ENCODE results near the gene RNF144B.

The RNF144B gene

DNA sequence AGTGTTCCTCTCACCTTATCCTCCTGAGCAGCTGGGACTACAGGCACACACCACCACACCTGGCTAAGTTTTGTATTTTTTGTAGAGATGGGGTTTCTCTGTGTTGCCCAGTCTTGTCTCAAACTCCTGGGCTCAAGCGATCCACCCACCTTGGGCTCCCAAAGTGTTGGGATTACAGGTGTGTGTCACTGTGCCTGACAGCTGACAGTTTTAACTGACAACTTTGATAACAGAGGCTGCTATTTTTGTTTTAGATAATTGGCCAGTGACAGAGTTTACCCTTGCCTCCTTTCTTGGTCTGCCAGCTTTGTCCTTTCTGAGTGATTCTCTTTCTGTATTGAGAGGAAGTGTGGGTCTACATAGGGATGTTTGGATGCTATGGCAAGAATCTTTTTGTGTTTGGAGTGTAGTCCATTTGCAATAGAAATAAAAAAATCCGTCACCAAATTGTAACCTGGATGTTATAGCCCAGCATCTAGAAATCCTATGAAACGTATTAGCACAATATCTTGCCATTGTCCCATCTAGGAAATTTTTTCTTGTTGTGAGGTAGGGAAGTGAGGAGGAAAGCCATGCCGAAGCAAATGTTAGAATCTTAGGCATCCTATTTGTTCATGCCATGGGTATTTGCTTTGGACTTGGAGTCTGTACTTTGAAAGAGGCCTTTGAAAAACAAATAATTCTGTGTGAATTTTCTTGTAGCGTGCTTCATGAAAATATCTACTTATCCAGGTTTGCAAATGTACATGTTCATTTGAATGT, 80.8 kb downstream of the RNF144B start:
- Histone ChIP-seq H3K4me3 (no peak overlapping the region), H3K27ac (no peak overlapping the region)
- no peak for DNase-seq (ENCODE audit: low spot score)
- no peak for TF ChIP-seq CTCF (IDR thresholded peaks at IDR 0.05)

DNA sequence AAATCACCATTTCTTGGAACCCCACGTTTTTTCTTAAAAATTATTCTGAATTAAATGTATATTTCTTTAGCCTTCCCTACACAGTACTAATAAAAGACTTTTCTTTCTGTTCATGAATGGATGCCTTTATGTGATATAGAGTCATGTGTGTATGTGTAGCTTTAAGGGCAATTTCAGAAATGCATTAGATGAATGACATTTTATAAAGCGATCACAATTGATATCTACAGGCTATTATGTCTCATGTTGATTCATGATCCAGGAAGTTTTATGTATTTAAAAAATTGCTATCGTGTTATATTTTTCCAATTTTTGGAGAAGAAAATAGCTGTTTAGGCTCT, 81.3 kb downstream of the RNF144B start:
- no peak for DNase-seq (ENCODE audit: low spot score)
- TF ChIP-seq CTCF (IDR thresholded peaks at IDR 0.05): no peak
- no peak overlapping the region for H3K4me3 ChIP-seq
- no peak overlapping the region for H3K27ac ChIP-seq

DNA sequence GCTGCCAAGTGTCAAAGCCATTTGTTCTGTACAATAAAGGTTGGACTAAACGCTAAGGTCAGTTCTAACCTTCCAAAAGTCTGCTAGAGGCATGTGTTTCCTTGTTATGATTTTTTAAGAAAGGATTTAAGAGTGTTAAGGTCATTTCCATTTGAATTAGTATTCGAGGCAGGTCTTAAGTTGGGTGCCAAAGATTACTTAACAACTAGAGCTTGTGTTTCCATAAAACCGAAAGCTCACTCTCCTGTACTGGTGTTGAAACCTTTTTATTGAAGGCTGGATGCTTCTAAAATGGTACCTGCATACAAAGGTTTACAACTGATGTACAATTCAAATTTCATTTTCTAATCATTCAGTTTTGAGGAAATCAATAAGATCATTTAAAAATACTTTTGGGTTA, 82.4 kb downstream of the RNF144B start:
- no peak overlapping the region for H3K4me3 ChIP-seq
- no peak overlapping the region for H3K27ac ChIP-seq
- no peak for DNase-seq (ENCODE audit: low spot score)
- TF ChIP-seq CTCF (IDR thresholded peaks at IDR 0.05): no peak

DNA sequence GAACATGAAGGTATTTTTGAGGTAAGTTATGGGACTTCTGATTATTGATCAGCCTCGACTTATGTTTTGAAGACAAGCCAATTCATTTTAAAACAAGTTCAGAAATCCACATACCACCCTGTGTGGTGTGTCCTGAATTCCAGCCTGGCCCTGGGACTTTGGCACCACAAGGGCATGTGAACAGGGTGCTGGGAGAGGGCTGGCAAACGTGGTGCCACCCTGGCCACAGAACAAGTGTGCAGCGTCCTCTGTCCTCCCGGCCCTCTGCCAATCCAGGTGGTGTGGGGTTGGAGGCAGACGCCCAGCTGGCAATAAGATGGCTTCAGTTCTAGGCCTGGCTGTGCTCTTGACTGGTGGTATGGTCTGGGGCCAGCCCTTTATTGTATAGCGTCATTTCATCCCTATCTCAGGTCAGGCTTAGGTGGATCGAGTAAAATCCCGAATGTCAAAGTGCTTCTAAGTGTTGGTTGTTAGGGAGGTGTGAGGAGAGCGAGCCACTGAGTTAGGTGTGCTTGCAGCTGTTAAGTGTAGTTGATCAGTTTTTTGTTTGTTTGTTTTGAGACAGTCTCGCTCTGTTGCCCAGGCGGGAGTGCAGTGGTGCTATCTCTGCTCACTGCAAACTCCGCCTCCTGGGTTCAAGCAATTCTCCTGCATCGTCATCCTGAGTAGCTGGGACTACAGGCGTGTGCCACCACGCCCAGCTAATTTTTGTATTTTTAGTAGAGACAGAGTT, 84.2 kb downstream of the RNF144B start:
- Histone ChIP-seq H3K4me3 (no peak overlapping the region), H3K27ac (no peak overlapping the region)
- no peak for DNase-seq (ENCODE audit: low spot score)
- no peak for TF ChIP-seq CTCF (IDR thresholded peaks at IDR 0.05)

- DNase-seq (ENCODE audit: low spot score): no peak
- Histone ChIP-seq H3K27ac (no peak overlapping the region), H3K4me3 (no peak overlapping the region)
- no peak for TF ChIP-seq CTCF (IDR thresholded peaks at IDR 0.05)
These were observed 85.8 kb downstream of the RNF144B start for GRCh38 chr6:18472941-18473340.

GRCh38 chr6:18473755-18474154, 86.6 kb downstream of the RNF144B start:
- no peak overlapping the region for H3K27ac ChIP-seq
- no peak for TF ChIP-seq CTCF (IDR thresholded peaks at IDR 0.05)
- DNase-seq (ENCODE audit: low spot score): no peak
- no peak overlapping the region for H3K4me3 ChIP-seq
